KOPT-K1 (cell line): ENCODE data around the gene CERS1.

Experiments
- H3K27ac ChIP-seq: fragments of 200-600 bp; sonication (generic); 2 replicates; pipeline ENCODE4 v1.5.1; 2016; ENCODE audit warnings: antibody characterized with exemption, mild to moderate bottlenecking, low read depth, low read length; ENCODE audit not compliant: poor library complexity, severe bottlenecking
- H3K36me3 ChIP-seq: fragments of 200-600 bp; sonication (generic); 2 replicates; pipeline ENCODE4 v1.5.1; 2017; ENCODE audit warnings: antibody characterized with exemption, mild to moderate bottlenecking, low read length, moderate library complexity; ENCODE audit not compliant: insufficient read depth
- H3K9me3 ChIP-seq: fragments of 200-600 bp; sonication (generic); 2 replicates; pipeline ENCODE4 v1.5.1; 2017; ENCODE audit warnings: antibody characterized with exemption, low read length, mild to moderate bottlenecking; ENCODE audit not compliant: insufficient read depth, poor library complexity, severe bottlenecking

CERS1 gene

GRCh38 chr19:18895824-18896341, at the start of gene CERS1:
Gene CERS1 (minus strand): TSS chr19:18896158. CDS start chr19:18896072, 86 bp downstream.
- Histone ChIP-seq H3K27ac (no peak within 1 kb of the TSS), H3K36me3 (peaks cover 21% of the 10 kb centered on the region), H3K9me3 (no peaks in the 10 kb centered on the region)

- Histone ChIP-seq H3K36me3 (no peaks in the 10 kb centered on the region), H3K9me3 (no peaks in the 10 kb centered on the region), H3K27ac (no peak overlapping the region)
These were observed 49.3 kb upstream of the CERS1 start for GRCh38 chr19:18945297-18945696.

- H3K9me3 ChIP-seq = no peaks in the 10 kb centered on the region
- no peak overlapping the region for H3K27ac ChIP-seq
- no peaks in the 10 kb centered on the region for H3K36me3 ChIP-seq
These were observed 47.5 kb upstream of the CERS1 start for GRCh38 chr19:18943465-18943864.

- no peaks in the 10 kb centered on the region for H3K9me3 ChIP-seq
- H3K27ac ChIP-seq = no peak overlapping the region
- no peaks in the 10 kb centered on the region for H3K36me3 ChIP-seq
These were observed 46.7 kb upstream of the CERS1 start for GRCh38 chr19:18942692-18943091.

- Histone ChIP-seq H3K9me3 (no peaks in the 10 kb centered on the region), H3K36me3 (no peaks in the 10 kb centered on the region), H3K27ac (no peak overlapping the region)
These were observed 45.8 kb upstream of the CERS1 start for GRCh38 chr19:18941628-18942354.

- Histone ChIP-seq H3K9me3 (no peaks in the 10 kb centered on the region), H3K36me3 (no peaks in the 10 kb centered on the region), H3K27ac (no peak within 1 kb of the TSS)
These were observed 45.0 kb upstream of the CERS1 start, which contains the start of gene HOMER3 for GRCh38 chr19:18940769-18941627. Gene HOMER3 (minus strand): TSS chr19:18941217. CDS start chr19:18938982, 2,235 bp downstream.

GRCh38 chr19:18939922-18940768, 44.2 kb upstream of the CERS1 start:
- no peaks in the 10 kb centered on the region for H3K9me3 ChIP-seq
- H3K36me3 ChIP-seq = no peaks in the 10 kb centered on the region
- H3K27ac ChIP-seq = no peak overlapping the region

GRCh38 chr19:18939163-18939562, 43.2 kb upstream of the CERS1 start:
- Histone ChIP-seq H3K27ac (no peak overlapping the region), H3K9me3 (no peaks in the 10 kb centered on the region)

GRCh38 chr19:18933297-18933696, 37.3 kb upstream of the CERS1 start:
- Histone ChIP-seq H3K36me3 (peaks cover 4% of the 10 kb centered on the region; the same call in 1 of the 2 replicates), H3K27ac (no peak overlapping the region), H3K9me3 (no peaks in the 10 kb centered on the region)

More at GRCh38 chr19:18939163-18939562, 43.2 kb upstream of the CERS1 start:
- H3K36me3 ChIP-seq = no peaks in the 10 kb centered on the region

GRCh38 chr19:18932216-18932841, 36.4 kb upstream of the CERS1 start:
- H3K9me3 ChIP-seq = no peaks in the 10 kb centered on the region

GRCh38 chr19:18931316-18932162, 35.6 kb upstream of the CERS1 start:
- Histone ChIP-seq H3K27ac (no peak overlapping the region), H3K36me3 (peaks cover 21% of the 10 kb centered on the region; the same call in 1 of the 2 replicates), H3K9me3 (no peaks in the 10 kb centered on the region)

More at GRCh38 chr19:18932216-18932841, 36.4 kb upstream of the CERS1 start:
- Histone ChIP-seq H3K36me3 (peaks cover 14% of the 10 kb centered on the region; the same call in 1 of the 2 replicates), H3K27ac (no peak overlapping the region)

- no peak overlapping the region for H3K27ac ChIP-seq
- H3K36me3 ChIP-seq = peaks cover 42% of the 10 kb centered on the region
- H3K9me3 ChIP-seq = no peaks in the 10 kb centered on the region
These were observed 33.4 kb upstream of the CERS1 start for GRCh38 chr19:18929311-18929710.

GRCh38 chr19:18928018-18928805, 32.3 kb upstream of the CERS1 start:
- H3K9me3 ChIP-seq = no peaks in the 10 kb centered on the region
- no peak overlapping the region for H3K27ac ChIP-seq
- H3K36me3 ChIP-seq = peaks cover 53% of the 10 kb centered on the region
